Hypothalamus (tissue), 51 donors: ENCODE results near the gene CST2.
A peak's percentile ranks its signal among the peaks of the same experiment; 100 is the strongest.
"Not testable (repeated sequence)": the region's sequence is repeated elsewhere in the genome, so short reads cannot be mapped to it uniquely, and the experiment has no call there.

Experiments used
- DNase-seq, 51 donors: peaks; one replicate each; lab custom pipeline; 2025; lab: John Stamatoyannopoulos, UW

Gene CST2

DNA sequence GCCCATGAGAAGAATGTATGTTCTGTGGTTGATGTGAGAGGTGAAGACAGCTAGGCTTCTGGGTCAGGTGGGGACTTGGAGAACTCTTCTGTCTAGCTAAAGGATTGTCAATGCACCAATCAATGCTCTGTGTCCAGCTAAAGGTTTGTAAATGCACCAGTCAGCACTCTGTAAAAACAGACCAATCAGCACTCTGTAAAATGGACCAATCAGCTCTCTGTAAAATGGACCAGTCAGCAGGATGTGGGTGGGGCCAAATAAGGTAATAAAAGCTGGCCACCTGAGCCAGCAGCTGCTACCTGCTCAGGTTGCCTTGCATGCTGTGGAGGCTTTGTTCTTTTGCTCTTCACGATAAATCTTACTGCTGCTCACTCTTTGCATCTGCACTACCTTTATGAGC is 15.0 kb downstream of the CST2 start:
- DNase-seq: not testable (repeated sequence)

DNA sequence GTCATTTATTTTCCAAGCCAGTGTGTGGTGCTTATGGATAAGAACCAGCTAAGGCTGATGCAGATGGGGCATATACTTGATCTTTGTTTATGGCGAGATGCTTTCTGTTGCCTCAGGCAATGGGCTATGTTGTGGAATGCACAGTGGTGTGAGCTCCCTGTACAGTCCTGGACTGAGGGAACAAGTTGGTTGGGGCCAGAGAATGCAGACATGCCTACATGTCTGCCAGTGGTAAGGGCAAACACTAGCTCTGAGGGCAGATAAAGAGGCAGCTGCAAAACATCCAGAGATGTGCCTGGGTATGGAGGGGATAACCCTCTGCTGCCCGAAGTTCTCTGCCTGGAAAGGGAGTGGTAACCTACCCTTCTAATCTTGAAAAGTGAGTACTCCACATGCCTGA is 16.2 kb downstream of the CST2 start:
- DNase-seq: not testable (repeated sequence)

DNA sequence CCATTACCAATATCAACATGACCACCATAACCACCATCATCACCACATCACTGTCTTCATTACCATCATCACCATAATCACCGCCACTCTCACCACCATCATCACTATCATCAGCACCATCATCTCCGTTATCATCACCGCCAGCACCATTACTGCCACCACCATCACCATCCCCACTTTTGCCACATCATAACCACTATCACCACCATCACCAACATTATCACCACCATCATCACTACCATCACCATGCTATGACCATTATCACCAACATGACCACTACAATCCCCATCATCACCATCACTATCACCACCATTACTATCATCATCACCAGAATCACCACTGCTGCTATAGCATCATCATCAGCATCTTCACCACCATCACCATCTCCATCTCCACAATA is 25.7 kb downstream of the CST2 start:
- no peak for DNase-seq

DNA sequence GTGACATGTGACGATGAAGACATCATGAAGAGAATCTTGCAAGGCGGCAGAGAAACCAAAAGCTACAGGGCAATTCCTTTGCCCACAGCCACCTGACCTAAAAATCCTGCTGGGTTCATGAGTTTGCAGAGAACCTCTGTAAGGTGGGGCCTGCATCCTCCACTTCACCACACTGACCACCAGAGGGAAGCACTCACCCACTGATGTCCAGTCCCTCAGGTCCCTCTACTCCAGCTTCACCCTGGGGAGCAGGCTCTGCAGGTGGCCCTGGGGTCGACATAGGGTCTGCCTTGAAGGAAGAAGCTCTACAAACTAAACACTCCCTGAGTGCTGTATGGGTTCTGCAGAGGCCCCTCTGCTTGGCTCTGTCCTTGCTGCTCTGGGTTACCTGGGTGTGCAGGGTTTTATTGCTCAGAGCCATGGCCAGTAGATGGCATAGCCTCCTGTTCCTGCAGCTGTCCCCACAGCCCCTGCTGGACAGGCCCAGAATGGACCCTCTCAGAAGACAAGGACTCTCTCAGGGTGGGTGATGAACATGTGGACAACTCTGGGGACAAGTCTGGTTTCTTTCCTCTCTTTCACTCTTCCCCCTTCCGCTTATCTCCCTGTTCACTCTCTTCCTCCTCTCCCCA is 27.2 kb downstream of the CST2 start:
- peak in 14 of 51 donors; percentile 0 to 34 (median 10) for DNase-seq

DNA sequence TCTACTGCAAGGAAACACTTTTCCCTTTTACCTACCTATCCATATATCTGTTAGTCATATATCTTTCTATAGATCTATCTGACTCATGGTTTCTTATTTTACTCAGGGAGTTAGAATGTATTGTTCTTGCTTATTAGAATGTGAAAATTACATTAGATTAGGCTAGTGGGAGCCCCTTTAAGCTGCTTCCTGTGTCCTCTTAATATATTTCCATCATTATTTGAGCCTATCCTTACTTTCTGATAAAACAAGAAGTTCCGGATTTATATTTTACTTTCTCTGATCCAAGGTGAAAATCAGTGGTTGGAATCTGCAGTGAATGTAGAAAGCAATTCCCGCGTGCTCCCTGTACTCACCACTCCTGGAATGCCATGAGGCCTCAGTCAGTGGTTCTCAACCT is 31.0 kb downstream of the CST2 start:
- DNase-seq: no peak

DNA sequence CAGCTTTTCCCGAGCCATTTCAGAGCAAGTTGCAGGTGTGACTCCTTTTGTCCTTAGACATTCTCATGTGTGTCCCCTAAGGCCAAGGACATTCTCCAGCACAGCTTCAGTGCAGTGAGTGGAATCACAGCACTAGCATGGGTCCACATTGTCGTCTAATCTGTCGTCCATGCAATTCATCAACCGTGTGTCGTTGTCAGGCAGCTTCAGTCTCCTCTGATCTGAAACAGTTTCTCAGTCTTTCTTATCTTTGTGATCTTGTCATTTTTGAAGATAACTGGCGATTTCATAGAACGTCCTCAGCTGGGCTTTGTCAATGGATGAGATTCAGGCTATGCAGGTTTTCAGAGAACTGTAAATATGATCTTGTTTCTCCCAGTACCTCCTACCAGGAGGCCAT is 31.7 kb downstream of the CST2 start:
- no peak for DNase-seq

DNA sequence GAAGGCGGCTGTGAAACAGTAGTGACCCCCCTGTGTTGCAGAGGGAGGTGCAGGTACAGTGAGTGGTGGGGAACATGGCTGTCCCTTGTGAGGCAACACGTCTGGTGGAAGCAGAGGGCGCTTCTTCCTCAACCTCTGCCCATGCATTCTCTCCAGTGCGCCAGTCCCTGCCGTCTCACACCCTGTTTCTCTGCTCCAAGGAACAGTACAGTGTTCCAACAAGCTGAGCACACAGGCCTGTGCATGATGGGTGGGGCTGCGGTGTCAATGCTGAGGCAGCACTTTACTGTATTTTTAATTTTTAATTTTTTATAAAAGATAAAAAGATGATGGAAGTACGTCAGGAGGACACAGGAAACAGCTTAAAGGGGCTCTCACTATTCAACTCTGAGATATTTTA is 32.5 kb downstream of the CST2 start:
- DNase-seq: no peak

DNA sequence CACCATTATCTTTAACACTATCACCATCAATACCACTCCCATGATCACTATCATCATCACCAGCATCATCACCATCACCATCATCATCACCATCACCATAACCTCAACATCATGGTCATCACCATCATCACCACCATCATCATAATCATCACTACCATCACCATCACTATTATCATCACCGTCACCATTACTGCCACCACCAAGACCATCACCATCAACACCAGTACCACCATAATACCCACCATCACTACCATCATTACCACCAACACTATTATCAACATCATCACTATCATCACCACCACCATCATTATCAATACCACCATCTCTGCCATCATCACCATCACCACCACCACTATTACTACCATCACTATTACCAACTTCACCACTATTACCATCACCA is 43.1 kb downstream of the CST2 start:
- no peak for DNase-seq

DNA sequence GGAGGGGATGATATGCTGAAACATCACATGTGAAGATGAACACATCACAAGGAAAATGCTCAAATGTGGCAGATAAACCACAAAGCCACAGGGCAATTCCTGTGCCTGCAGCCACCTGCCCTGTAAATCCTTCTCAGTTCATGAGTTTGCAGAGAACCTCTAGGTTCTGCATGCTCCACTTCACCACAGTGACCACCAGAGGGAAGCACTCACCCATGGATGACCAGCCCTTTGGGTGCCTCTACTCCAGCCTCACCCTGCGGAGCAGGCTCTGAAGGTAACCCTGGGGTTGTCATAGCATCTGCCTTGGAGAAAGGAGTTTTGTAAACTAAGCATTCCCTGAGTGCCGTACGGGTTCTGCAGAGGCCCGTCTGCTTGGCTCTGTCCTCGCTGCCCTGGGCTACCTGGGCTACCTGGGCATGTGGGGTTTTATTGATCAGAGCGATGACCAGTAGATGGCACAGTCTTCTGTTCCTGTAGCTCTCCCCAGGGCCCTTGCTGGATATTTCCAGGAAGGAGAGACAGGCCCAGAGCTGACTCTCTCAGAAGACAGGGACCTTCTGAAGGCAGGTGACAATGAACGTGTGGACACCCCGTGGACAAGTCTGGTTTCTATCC is 44.1 kb downstream of the CST2 start:
- DNase-seq: peak in 3 of 51 donors; percentile 3 to 12 (median 3)

DNA sequence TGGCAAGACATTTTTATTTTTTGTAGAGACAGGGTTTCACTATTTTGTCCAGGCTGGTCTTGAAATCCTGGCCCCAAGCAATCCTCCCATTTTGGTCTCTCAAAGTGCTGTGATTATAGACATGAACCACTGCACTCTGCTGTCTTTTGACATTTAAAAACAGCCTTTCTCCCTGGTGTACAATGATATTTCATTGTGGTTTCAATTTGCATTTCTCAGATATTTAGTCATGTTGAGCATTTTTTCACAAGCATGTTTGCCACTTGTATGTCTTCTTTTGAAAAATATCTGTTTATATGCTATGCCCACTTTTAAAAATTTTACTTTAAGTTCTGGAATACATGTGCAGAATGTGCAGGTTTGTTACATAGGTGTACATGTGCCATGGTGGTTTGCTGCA is 47.9 kb downstream of the CST2 start:
- DNase-seq: not testable (repeated sequence)

DNA sequence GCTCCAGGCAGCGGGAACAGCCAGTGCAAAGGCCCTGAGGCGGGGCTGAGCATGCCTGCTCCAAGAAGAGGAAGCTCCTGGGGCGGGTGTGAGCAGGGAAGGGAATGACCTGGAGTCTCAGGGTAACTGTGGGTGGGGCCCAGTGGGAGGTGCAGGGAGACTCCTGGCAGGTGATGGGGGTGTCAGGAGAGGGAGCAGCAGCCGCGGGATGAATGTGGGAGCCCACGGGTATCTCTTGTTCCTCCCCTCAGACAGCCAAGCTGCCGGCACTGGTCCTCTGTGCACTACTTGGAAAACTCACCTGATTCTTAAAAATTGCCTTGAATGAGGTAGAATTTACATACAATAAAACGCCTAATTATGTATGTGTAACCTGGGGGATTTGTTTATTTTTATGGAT is 49.1 kb downstream of the CST2 start:
- DNase-seq: not testable (repeated sequence)

DNA sequence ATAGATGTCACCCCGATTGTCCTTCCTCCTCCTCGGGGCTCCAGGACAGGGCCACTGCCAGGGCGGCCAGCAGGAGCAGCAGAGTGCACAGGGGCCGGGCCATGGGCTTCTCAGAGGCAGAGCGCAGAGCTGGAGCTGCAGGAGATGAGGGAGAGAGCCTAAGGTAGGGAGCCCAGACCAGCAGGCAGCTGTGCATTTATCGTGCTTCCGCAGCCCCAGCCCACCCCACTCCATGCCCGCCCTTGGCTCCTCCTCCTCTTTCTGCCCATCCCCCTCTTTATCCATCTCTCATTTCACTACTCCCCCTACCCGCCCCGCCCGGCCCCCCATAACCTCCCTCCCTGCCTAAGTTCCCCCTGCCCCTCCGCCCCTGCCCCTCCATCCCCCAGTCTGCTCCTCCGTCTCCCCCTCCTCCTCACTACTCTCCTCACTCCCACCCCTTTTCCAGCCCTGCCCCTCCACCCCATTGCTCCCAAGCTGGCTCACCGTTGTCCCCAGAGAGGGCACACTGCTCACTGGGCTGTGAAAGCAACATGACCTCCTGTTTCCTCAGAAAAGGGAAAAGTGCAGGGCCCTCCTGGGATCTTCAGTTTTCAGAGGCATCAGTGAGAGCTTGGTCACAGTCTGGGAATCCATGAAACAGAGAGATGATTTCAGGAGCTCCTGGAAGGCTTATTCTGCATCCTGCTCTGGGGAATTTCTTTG is 50.3 kb downstream of the CST2 start:
- DNase-seq: no peak

DNA sequence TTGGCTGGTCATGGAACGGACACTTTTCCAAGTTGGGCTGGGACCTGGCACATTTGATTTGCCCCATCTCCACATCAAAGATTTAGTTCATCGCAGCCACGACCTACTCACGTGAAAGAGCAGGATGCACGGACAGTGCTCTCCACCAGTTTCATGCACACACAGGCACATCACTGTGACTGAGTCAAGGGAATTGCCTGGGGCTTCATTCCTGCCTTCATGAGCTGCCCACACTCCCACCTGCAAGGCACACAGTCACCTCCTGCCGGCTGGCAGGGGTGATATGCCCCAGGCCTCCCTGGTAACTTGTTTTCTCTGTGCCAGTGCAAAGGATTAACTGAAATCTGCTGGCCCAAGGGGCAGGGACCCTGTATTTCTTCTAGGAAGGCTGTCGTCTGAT is 52.4 kb downstream of the CST2 start:
- DNase-seq: no peak
